ENCODE measurements around the gene EPHA3. TPM values are rescaled to one million over a fixed set of nuclear protein-coding genes. Genes with fewer than 3 reads are reported as not detected.

EPHA3 gene
- total RNA-seq, 1 donor: not detected

DNA sequence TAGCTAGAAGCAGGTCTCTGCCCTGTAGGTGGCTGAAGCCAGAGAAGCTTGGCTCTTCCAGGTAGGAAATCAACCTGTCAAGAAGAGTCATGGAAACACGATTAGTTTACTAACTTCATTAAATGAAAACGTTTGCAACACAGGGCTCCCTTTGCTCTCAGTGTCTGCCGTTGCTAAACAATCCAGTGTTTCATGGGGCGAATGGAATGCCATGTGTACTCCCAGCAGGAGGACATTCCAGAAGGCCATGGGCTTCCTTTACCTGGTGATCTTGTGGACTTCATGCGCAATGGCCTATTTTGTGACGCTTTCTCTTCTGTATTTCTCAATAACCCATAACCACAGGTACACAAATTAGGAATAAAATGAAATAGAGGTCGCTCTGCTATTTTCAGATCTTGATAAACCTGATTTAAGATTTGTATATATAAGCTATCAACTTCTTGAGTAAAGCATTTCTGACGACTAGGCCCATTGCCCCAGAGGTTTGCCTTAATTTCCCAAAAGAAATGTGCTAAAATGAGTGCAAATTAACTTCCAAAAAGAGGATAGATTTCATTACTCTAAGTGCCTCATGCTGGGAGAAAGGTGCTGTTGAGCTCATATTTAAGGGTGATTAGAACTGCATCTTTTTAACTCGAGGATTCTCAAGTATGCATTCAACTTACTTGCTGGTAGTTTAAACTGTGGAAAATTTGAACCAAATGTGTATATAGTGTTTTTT is 171.0 kb downstream of the EPHA3 start:
- no peak for DNase-seq (ENCODE audit: low read depth in 2 of 3, low spot score in 2 of 3)

DNA sequence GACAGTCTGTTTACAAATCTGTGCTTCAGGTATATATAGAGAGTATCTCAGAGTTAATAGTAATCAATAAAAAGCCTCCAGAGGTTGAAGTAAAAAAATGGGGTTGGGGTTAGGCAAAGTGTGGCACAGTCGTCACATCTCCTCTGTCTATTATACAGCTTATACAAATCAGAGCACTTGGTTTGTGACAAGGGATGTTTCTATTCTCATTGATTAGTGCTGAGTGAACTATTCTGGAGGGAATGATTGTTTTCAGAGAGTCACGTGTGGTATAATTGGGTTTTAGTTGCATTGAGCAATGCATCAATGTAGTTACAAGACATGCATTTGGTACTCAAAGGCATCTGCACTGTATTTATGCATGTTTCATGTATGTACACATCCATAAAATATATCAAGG is 172.9 kb downstream of the EPHA3 start:
- no peak for DNase-seq (ENCODE audit: low read depth in 2 of 3, low spot score in 2 of 3)

DNA sequence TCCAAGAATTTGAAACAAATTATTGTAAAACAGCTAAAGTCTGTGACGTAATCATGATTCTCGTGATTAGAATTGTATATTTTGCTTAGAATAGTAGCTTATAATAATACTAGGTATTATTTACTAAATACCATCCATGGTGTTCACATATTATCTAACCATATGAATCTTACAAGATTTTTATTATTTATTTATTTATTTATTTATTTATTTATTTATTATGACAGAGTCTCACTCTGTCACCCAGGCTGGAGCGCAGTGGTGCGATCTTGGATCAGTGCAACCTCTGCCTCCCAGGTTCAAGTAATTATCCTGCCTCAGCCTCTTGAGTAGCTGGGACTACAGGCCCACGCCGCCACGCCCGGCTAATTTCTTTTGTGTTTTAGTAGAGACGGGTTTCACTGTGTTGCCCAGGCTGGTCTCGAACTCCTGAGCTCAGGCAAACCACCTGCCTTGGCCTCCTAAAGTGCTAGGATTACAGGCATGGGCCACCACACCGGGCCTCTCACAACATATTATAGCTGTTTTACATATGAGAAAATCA is 173.5 kb downstream of the EPHA3 start:
- no peak for DNase-seq (ENCODE audit: low read depth in 2 of 3, low spot score in 2 of 3)

DNA sequence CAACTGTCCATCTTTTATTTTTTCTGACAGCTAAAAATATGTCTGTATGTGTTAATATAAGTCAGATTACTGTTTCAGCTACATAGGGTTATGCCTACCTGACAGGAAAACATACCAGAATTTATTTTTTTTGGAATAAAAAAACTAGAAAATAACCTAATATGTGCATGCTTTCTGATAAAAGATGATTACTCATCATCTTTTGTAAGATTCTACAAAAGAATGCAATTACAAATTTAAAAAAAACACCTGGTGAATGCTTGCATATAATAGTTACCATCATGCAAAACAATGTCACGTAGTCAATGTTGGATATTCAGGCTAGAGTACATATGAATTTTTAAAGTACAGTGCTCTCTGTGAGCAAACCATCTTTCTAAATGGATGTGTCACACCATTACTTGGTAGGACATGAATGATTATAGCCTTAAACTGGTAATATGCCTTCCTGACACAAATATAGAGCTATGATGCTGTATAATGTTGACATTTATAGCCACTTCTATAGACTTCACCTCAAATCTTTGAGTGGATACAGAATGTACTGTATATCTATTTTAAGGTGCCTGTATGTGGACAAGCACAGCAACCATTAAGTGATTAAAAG is 180.6 kb downstream of the EPHA3 start:
- DNase-seq (ENCODE audit: low read depth in 2 of 3, low spot score in 2 of 3): no peak

DNA sequence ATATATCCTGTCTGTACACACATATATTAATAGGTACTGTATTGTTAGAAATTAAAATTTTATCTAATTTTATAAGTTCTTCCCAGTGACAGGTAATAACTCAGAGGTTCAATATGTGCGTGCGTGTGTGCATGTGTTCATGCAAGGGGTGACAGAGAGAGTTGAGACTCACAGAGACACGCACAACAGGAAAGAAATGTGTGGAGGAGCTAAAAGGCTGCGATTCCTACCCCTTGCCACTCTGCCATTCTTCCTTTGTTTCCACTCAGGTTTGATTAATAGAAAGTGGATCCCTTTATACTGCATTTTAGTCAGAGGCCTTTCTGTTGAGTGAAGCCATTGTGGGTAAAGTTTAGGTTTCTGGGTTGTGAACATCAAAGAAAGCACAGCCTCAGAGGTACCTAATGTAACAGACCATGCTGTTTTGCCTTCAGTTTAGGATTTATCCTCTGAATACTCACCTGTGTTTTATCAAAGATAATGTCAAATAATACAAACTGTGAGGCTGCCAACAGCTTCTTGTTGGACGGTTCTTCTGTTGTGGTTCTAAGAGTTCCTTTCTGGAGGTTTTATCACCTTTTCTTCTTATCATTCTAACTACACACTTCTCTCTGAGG is 182.3 kb downstream of the EPHA3 start:
- DNase-seq (ENCODE audit: low read depth in 2 of 3, low spot score in 2 of 3): no peak

DNA sequence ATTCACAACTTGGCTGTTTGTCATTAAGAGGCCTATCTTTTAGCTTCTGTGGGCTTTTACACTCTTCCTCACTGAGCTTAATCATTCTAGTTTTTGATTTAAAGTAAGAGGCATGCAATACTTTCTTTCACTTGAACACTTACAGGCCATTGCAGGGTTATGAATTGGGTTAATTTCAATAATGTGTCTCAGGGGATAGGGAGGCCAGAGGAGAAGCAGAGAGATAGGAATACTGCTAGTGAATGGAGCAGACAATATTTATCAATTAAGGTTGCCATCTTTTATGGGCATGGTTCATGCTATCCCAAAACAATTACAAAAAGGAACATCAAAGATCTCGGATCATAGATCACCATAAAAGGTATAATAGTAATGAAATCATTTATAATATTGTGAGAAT is 189.8 kb downstream of the EPHA3 start:
- DNase-seq (ENCODE audit: low read depth in 2 of 3, low spot score in 2 of 3): no peak

DNA sequence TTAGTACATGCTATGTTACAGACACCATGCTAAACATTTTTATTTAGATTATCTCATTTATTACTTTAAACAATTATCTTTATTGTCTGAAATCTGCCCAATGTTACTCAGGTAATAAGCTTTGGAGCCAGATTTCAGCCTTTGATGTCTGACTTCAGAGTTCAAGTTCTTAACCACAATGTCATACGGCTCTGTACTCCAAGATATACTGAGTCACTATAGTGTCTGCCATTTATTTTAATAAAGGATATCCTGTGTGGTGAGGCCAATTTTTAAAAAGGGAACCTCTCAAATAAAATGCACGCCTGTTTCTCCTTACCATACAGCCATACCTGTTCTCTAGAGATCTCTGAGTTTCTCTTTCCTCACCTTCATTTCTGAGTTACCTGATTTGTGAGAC is 193.1 kb downstream of the EPHA3 start:
- DNase-seq (ENCODE audit: low read depth in 2 of 3, low spot score in 2 of 3): peak in 2 of 3 donors; percentile 43 to 81

DNA sequence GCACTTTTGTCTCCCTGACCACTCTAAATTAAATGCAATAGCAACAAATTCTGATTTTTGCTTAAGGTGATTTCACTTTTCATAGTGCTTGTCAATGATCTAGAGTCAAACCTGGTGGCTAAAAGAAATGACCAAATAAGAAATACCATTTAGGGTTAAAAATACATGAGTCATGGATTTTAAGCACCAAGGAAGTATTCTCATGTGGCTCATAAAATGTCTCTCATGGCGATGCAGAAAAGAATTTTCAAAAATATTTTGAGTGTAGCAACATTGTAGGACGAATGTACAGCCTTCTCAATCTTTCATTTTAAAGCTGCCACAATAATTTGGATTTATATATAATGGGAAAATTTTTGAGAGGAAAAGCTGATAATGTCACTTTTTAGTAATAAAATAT is 193.6 kb downstream of the EPHA3 start:
- DNase-seq (ENCODE audit: low read depth in 2 of 3, low spot score in 2 of 3): no peak

DNA sequence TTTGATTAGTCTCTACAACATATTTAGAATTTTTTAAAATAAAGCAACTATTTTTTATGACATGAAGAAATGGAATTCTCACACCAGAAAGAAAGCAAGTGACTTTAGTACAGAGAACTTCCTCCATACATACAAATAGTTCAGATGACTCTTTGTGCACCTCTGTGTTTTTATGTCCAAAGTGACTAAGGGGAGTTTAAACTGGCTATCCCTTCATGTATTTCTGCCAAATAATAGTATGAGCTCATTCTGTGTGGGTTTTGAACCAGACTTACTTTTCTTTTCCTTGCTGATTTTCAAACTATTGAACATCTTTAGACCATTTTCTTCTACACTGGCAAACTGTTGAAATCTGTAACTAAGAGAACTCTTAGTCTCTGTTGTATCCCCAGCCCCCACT is 196.3 kb downstream of the EPHA3 start:
- no peak for DNase-seq (ENCODE audit: low read depth in 2 of 3, low spot score in 2 of 3)

DNA sequence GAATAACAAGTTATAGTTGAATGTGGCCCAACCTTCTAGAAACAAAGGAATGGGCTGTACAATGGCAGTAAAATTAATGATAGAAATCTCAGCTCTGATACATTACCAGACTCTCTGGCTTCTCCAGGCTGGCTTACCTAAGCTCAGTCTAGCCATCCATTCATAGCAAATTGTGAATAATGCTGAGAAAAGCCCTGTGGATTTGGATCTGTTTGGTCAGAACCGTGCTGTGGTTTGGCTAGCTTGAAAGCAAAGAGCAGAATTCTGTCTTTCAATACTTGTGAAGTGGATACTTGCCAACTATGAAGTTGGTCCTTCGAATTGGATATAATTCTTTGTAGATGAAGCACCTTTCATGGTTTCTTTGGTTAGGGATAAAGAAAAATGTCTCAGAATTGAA is 199.1 kb downstream of the EPHA3 start:
- DNase-seq (ENCODE audit: low read depth in 2 of 3, low spot score in 2 of 3): no peak

DNA sequence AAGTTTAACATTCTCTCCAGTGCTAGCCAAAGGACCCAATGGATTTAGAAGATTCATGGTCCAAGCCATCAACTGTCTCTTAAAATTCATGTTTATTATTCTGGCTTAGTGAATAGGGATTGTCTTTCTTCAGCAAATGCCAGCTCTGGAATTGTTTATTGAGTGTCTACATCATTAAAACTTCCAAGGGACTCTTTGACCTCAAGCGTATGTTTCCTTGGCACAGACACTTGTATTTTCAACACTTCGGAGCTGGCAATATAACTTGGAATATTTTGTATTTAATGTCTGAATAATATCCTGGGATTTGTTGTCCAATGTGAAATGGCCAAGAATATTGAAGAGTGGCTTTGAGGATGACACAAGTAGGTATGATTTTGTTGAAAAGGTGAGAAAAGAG is 204.2 kb downstream of the EPHA3 start:
- DNase-seq (ENCODE audit: low read depth in 2 of 3, low spot score in 2 of 3): no peak

DNA sequence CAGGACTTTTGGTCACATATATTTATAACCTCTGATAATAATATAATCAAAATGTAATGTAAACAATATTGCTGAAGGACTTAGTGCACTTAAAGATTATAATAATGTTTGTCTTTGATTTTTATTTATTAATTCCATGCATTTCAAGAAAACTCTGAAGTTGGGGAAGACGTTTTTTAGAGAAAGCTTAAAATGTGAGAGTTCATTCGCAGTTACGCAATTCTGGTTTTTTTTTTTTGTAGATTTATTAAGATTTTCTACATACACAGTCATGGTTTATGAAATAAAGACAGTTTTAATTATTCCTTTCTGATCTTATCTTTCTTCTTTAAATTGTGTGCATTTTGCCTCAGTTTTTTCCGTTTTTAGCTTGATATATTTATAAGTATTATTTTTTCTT is 204.7 kb downstream of the EPHA3 start:
- no peak for DNase-seq (ENCODE audit: low read depth in 2 of 3, low spot score in 2 of 3)

DNA sequence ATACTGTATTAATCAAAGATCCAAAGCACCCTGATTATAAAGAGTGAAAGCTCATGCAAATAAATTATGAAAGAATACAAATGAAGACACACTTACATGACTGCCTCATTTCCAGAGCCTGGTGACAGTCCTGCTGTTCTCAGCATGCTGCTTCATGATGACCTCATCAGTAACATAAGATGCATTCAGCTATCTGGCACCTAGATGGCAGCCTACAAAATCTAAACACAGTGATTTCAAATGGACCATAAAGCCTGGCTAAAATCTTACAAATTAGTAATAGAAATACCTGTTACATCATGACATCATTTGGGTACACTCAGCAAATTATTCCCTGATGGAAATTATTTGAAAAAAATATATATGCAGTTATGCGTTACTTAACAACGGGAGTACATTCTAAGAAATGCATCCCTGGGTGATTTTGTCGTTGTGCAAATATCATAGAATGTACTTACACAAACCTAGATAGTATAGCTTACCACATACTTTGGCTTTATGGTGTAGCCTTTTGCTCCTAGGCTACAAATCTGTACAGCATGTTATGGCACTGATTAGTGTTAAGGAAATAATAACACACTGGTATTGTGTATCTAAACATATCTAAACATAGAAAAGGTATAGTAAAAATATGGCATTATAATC is 207.2 kb downstream of the EPHA3 start:
- peak in 2 of 3 donors; percentile 15 to 47 for DNase-seq (ENCODE audit: low read depth in 2 of 3, low spot score in 2 of 3)

DNA sequence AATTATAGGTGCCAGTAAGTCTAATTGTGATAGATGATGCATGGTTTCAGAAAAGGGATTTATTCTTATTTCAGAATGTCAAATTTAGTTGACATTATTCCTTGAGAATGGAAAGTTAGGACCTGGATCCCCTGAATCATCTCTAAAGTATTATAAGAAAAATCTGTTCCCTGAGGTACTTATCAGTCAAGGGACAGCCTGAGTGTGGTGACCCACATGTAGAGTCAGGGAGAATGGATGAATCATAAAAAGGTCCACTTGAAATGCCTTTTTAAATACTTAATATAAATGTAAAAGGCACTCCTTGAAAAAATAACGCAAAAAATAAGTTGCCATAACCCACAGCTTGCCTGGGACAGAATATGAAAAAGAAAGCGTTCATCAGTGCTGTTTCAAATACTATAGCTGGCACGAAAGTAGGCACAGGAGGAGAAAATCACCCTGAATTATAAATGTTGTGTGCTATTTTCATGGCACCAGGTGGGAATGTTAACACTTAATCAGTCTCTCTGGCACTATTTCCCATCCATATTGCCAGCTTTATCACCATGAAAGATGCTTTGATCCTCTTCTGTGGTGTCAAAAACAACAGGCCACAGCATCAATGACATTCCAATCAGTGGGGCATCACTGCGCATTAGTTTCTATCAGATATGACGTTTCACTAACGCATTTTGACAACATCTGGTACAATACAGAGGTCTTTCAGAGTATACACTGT is 208.5 kb downstream of the EPHA3 start:
- DNase-seq (ENCODE audit: low read depth in 2 of 3, low spot score in 2 of 3): no peak

DNA sequence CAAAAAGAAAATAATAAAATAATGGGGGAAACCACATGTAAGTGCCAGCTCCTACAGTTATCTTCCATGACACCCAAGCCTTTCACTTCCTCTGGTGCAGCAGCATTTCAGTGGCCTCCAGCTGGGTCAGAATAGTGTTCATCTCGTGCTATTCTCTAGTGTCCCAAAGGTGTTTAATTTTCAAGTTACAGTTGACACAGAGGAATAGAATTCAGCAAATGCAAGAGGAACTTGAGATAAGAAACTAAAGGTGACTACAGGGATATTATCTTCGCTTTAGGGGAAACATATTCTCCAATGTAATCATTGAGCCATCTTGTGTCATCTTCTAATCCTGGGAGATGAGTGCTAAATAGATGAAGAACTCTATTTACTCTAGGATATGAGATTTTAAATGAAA is 212.8 kb downstream of the EPHA3 start:
- DNase-seq (ENCODE audit: low read depth in 2 of 3, low spot score in 2 of 3): no peak

DNA sequence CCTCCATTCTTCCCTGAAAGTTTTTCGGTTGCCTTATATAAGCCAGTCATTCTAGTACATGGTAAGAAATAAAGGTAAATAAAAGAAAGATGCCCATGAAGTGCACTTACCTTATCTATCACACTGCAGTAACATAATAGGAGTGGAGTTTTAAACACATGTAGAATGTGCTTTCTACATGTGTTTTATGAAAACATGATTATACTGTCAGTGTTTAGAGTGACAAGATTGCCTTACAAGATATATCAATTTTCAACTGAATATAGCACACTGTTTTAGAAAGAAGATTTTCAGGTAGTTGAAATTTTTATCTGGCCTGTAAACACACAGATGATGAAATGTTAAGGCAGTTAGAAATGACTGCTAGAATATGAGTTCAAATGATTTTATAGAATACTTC is 219.6 kb downstream of the EPHA3 start:
- no peak for DNase-seq (ENCODE audit: low read depth in 2 of 3, low spot score in 2 of 3)

DNA sequence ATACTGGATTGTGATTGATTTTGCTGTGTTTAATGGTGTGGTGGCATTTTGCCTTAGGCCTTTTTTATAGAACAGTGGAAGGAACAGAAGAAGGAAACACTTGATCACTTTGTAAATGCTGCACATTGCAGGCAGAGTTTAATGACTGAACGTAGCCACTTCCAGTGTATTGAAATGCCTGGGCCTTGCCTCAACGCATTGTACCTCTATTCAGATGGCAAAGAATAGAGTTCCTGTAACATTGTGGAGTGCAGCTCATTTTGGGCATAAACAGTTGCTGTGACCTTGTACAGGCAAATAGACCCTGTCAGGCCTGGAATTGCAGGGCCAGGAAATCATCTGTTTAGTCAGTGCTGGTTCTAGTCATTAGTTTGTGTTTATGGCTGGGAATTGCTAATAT is 225.0 kb downstream of the EPHA3 start:
- no peak for DNase-seq (ENCODE audit: low read depth in 2 of 3, low spot score in 2 of 3)

DNA sequence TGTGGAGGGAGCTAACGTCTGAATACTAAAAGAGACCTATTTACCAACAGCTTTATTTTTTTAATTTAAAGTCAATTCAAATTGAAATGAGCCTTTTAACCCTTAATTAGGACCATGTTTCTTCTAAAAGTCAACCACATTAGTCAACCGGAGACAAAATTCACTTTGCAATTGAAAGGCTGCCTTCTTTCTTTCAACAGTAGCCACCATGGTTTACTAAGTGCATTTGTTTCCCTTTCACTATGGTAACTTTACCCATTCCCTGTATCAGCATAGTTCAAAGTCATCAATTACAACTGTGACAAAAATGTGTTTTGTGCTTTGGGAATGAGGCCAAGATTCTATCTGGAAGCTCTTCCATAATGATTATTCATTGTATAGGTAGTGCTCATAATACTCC is 225.4 kb downstream of the EPHA3 start:
- no peak for DNase-seq (ENCODE audit: low read depth in 2 of 3, low spot score in 2 of 3)

DNA sequence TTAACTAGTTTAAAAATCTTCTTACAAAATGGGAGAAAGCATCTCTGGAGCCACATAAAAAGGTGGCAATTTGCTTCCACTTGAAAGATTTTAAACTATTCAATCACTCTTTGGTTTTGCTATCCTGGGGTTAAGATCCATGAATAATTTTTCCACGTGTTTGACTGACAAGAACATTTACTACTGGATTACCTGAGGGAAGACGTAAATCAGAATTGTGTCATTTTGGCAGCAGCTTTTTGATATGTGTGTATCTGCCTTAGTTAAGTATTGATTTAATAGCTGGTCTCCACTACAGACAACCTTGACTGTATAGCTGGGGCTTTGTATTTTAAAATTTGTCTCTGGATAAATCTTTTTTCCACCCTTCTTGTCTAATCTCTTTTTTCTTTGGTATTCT is 228.3 kb downstream of the EPHA3 start:
- DNase-seq (ENCODE audit: low read depth in 2 of 3, low spot score in 2 of 3): no peak

DNA sequence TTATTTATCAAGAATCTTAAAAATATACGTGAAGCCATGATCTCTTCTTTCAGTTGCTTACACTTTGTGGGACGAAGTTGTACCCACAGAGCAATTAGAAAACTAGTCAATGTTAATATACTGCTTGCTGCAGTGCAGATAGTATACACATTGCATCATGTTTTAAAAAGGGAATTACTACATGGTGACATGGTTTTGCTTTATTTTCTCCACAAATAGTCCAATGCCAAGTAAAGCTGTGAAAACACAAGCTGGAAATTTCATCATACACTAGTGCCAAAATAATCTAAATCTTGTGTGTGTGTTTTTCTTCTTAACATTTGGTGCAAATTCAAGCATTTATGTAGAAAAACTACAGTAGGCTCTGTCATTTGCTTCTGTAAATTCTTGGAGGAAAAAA is 233.0 kb downstream of the EPHA3 start:
- no peak for DNase-seq (ENCODE audit: low read depth in 2 of 3, low spot score in 2 of 3)

DNA sequence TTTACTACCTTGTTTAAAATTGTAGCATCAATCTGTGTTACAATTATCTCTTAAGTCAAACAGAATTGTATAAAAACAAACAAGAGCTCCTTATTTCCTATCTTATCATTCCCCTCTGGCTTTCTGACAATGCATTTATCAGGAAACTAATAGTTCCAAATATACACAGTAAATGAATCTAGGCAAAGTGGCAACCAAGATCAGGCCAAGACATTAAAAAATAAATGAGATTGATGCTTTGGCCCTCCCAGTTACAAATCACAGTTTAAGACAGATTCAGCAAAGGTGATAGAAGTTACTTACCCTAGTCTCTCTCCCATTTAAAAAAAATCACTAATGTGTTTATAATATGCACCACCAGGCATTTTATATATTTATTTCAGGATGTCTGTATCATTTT is 236.7 kb downstream of the EPHA3 start:
- no peak for DNase-seq (ENCODE audit: low read depth in 2 of 3, low spot score in 2 of 3)

All from hematopoietic multipotent progenitor cell (in vitro differentiated cells).